WTC11 (cell line): Measurements from ENCODE around the gene CLASP1. TPM values are rescaled to one million over a fixed set of nuclear protein-coding genes. Genes with fewer than 3 reads are reported as not detected.
A peak's percentile ranks its signal among the peaks of the same experiment; 100 is the strongest.

ENCODE experiments used
- ATAC-seq: fragments of 200-7000 bp; cut with Tn5 transposase; 2 replicates; pipeline ENCODE4 v1.10.0; 2021; ENCODE audit warnings: mild to moderate bottlenecking, moderate library complexity
- CTCF ChIA-PET: fragments of 300-600 bp; sonication (Branson Sonifier 250); formaldehyde crosslinking; loops from one replicate; lab custom pipeline; 2021; ENCODE audit warnings: antibody characterized with exemption; lab: Charles Lee
- POLR2A ChIA-PET: fragments of 350-600 bp; sonication (Branson Sonifier 250); formaldehyde crosslinking; loops from one replicate; lab custom pipeline; 2021; ENCODE audit warnings: antibody characterized with exemption; lab: Charles Lee
- DNase-seq: peaks from one replicate; pipeline ENCODE4 v3.0.0; 2021; ENCODE audit warnings: low spot score
- H3K27ac Mint-ChIP-seq: 2 replicates; pipeline ENCODE4 v1.8.0; 2021; ENCODE audit warnings: mixed read lengths
- H3K27me3 Mint-ChIP-seq: 2 replicates; pipeline ENCODE4 v1.8.0; 2021; ENCODE audit warnings: low read depth, mild to moderate bottlenecking, moderate library complexity, mixed read lengths
- H3K36me3 Mint-ChIP-seq: 2 replicates; pipeline ENCODE4 v1.8.0; 2021; ENCODE audit warnings: mixed read lengths
- H3K4me1 Mint-ChIP-seq: 2 replicates; pipeline ENCODE4 v1.8.0; 2022; ENCODE audit warnings: mixed read lengths
- H3K4me3 Mint-ChIP-seq: 2 replicates; pipeline ENCODE4 v1.8.0; 2021; ENCODE audit warnings: mild to moderate bottlenecking, moderate library complexity, mixed read lengths
- H3K9me3 Mint-ChIP-seq: 2 replicates; pipeline ENCODE4 v1.8.0; 2021; ENCODE audit warnings: mixed read lengths
- CREB1 ChIP-seq: sonication (generic); formaldehyde crosslinking; IDR thresholded peaks from 2 replicates; pipeline ENCODE4 v1.8.0; 2023; ENCODE audit warnings: mild to moderate bottlenecking, missing genetic modification reagents
- CREM ChIP-seq: sonication (generic); formaldehyde crosslinking; IDR thresholded peaks from 2 replicates; pipeline ENCODE4 v1.8.1; 2022; ENCODE audit warnings: mild to moderate bottlenecking, missing genetic modification reagents, moderate library complexity
- ELF4 ChIP-seq: sonication (generic); formaldehyde crosslinking; IDR thresholded peaks from 2 replicates; pipeline ENCODE4 v1.8.1; 2022; ENCODE audit warnings: low read depth, mild to moderate bottlenecking, moderate library complexity, missing genetic modification reagents
- IRF2 ChIP-seq: sonication (generic); formaldehyde crosslinking; IDR thresholded peaks from 2 replicates; pipeline ENCODE4 v1.8.0; 2022; ENCODE audit warnings: low read depth, missing genetic modification reagents, borderline replicate concordance
- JAZF1 ChIP-seq: fragments of 250-450 bp; sonication (Bioruptor Pico); IDR thresholded peaks from 2 replicates; pipeline ENCODE4 v1.9.0; 2021; ENCODE audit warnings: moderate library complexity, mild to moderate bottlenecking, inconsistent platforms
- MXD4 ChIP-seq: fragments of 250-450 bp; sonication (Bioruptor Pico); IDR thresholded peaks from 2 replicates; pipeline ENCODE4 v1.8.0; 2021; ENCODE audit warnings: mild to moderate bottlenecking, moderate library complexity, borderline replicate concordance
- TCF7 ChIP-seq: sonication (generic); formaldehyde crosslinking; IDR thresholded peaks from 2 replicates; pipeline ENCODE4 v1.8.0; 2022; ENCODE audit warnings: mild to moderate bottlenecking, low read depth, missing genetic modification reagents, moderate library complexity
- TEAD4 ChIP-seq: sonication (generic); formaldehyde crosslinking; IDR thresholded peaks from 2 replicates; pipeline ENCODE4 v1.8.0; 2022; ENCODE audit warnings: mild to moderate bottlenecking, missing genetic modification reagents
- ZNF121 ChIP-seq: sonication (generic); formaldehyde crosslinking; IDR thresholded peaks from 2 replicates; pipeline ENCODE4 v1.8.0; 2023; ENCODE audit warnings: missing genetic modification reagents
- total RNA-seq: library from RNA; stranded (reverse); gene quantifications from 3 replicates; pipeline ENCODE4 v1.2.3, GENCODE V29; 2021
- TF ChIP-seq, protein P1 (sequence below): sonication (generic); formaldehyde crosslinking; IDR thresholded peaks from 2 replicates; pipeline ENCODE4 v1.8.0; 2022; ENCODE audit warnings: mild to moderate bottlenecking, missing genetic modification reagents
- TF ChIP-seq, protein P2 (sequence below): fragments of 200-600 bp; IDR thresholded peaks from 2 replicates; pipeline ENCODE4 v1.8.0; 2022; ENCODE audit warnings: antibody characterized with exemption
- TF ChIP-seq, protein P3 (sequence below): sonication (generic); formaldehyde crosslinking; IDR thresholded peaks from 2 replicates; pipeline ENCODE4 v1.8.1; 2023; ENCODE audit warnings: mild to moderate bottlenecking, moderate library complexity, missing genetic modification reagents
- TF ChIP-seq, protein P4 (sequence below): sonication (generic); formaldehyde crosslinking; IDR thresholded peaks from 2 replicates; pipeline ENCODE4 v1.8.1; 2022; ENCODE audit warnings: low read depth, mild to moderate bottlenecking, moderate library complexity, missing genetic modification reagents, borderline replicate concordance
- TF ChIP-seq, protein P5 (sequence below): fragments of 250-450 bp; sonication (Bioruptor Pico); IDR thresholded peaks from 2 replicates; pipeline ENCODE4 v2.1.2; 2022; ENCODE audit warnings: mild to moderate bottlenecking, moderate library complexity
- TF ChIP-seq, protein P6 (sequence below): fragments of 250-450 bp; sonication (Bioruptor Pico); IDR thresholded peaks from 2 replicates; pipeline ENCODE4 v1.9.0; 2021; ENCODE audit warnings: mild to moderate bottlenecking
- TF ChIP-seq, protein P7 (sequence below): sonication (generic); formaldehyde crosslinking; IDR thresholded peaks from 2 replicates; pipeline ENCODE4 v1.8.1; 2022; ENCODE audit warnings: mild to moderate bottlenecking, missing genetic modification reagents, moderate library complexity, borderline replicate concordance
- TF ChIP-seq, protein P8 (sequence below): sonication (generic); formaldehyde crosslinking; IDR thresholded peaks from 2 replicates; pipeline ENCODE4 v1.8.1; 2022; ENCODE audit warnings: missing genetic modification reagents, borderline replicate concordance
- TF ChIP-seq, protein P9 (sequence below): sonication (generic); formaldehyde crosslinking; IDR thresholded peaks from 2 replicates; pipeline ENCODE4 v1.8.1; 2023; ENCODE audit warnings: mild to moderate bottlenecking, missing genetic modification reagents, moderate library complexity

The CLASP1 gene
- total RNA-seq, 1 experiment from 2014 or later = 50.0 TPM

DNA sequence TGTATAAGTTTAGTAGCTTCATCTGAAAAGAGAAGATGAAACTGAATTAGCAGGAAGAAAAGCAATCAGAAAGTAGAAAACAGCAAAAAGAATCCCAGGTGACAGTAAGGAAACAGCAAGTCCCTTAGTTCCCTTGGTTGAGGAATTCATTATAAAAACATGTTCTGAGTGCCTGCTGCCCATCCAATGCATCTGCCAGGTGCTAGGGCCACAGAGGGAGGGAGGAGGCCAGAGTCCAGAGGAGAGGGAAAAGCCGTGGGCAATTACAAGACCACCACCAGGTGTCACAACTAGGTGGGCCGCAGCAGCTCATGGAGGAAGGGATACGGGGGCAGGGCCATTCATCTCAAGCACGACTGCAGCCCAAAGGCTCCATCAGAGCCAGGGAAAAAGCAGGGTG is 308.3 kb downstream of the CLASP1 start:
- no peaks in the 10 kb centered on the region for H3K9me3 Mint-ChIP-seq
- H3K27ac Mint-ChIP-seq = no peak overlapping the region
- ChIA-PET POLR2A (no interaction called here), CTCF (interaction anchor here (1.2 to 2.2 kb wide), 3 partner anchors 15 to 246 kb away, joined by 3 to 8 read pairs (median 8); no protein-coding TSS in a partner anchor)
- H3K27me3 Mint-ChIP-seq = no peaks in the 10 kb centered on the region
- DNase-seq = no peak
- no peak overlapping the region for H3K4me3 Mint-ChIP-seq
- TF ChIP-seq TEAD4 (CRISPR knock-in tag) = no peak
- TF ChIP-seq, all 79 proteins: peak for 0
- Mint-ChIP-seq H3K36me3 (peaks cover 34% of the 10 kb centered on the region), H3K4me1 (peaks cover 11% of the 10 kb centered on the region)
- ATAC-seq = no peak

DNA sequence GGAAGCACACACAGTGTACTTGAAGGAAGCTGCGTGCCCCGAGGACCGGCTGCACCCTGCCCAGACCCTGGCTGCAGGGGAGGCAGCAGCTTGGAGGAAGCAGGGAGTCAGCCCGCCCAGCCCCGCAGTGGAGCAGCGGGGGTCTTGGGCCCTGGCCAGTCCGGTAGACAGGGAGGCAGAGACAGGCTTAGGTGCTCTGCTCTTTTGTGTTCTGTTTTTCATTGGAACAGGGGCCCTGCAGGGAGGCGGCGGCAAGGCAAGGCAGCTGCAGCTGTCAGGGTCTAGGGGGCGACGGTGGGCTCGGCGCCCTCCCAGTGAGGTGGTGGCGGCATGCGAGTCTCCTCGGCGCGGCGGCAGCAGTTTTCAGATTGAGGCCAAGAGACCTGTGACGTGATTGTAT is 311.0 kb downstream of the CLASP1 start:
- Mint-ChIP-seq H3K9me3 (no peaks in the 10 kb centered on the region), H3K36me3 (peaks cover 24% of the 10 kb centered on the region), H3K4me3 (no peak overlapping the region), H3K27me3 (no peaks in the 10 kb centered on the region), H3K27ac (no peak overlapping the region; the same call in 1 of the 2 replicates), H3K4me1 (peaks cover 22% of the 10 kb centered on the region)
- DNase-seq = peak; percentile 70
- ATAC-seq = peak; percentile 80
- TF ChIP-seq, protein P1, sequence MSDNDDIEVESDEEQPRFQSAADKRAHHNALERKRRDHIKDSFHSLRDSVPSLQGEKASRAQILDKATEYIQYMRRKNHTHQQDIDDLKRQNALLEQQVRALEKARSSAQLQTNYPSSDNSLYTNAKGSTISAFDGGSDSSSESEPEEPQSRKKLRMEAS (CRISPR knock-in tag) = 0 out of 2 replicates have a peak, but pooled peaks have one; percentile 36
- TF ChIP-seq, protein P2, sequence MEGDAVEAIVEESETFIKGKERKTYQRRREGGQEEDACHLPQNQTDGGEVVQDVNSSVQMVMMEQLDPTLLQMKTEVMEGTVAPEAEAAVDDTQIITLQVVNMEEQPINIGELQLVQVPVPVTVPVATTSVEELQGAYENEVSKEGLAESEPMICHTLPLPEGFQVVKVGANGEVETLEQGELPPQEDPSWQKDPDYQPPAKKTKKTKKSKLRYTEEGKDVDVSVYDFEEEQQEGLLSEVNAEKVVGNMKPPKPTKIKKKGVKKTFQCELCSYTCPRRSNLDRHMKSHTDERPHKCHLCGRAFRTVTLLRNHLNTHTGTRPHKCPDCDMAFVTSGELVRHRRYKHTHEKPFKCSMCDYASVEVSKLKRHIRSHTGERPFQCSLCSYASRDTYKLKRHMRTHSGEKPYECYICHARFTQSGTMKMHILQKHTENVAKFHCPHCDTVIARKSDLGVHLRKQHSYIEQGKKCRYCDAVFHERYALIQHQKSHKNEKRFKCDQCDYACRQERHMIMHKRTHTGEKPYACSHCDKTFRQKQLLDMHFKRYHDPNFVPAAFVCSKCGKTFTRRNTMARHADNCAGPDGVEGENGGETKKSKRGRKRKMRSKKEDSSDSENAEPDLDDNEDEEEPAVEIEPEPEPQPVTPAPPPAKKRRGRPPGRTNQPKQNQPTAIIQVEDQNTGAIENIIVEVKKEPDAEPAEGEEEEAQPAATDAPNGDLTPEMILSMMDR = peak; percentile 30; the same call in 1 of the 2 replicates
- TF ChIP-seq CREM (CRISPR knock-in tag) (no peak), JAZF1 (CRISPR knock-in tag) (no peak), MXD4 (CRISPR knock-in tag) (no peak), ZNF121 (peak; percentile 90)
- TF ChIP-seq, protein P3, sequence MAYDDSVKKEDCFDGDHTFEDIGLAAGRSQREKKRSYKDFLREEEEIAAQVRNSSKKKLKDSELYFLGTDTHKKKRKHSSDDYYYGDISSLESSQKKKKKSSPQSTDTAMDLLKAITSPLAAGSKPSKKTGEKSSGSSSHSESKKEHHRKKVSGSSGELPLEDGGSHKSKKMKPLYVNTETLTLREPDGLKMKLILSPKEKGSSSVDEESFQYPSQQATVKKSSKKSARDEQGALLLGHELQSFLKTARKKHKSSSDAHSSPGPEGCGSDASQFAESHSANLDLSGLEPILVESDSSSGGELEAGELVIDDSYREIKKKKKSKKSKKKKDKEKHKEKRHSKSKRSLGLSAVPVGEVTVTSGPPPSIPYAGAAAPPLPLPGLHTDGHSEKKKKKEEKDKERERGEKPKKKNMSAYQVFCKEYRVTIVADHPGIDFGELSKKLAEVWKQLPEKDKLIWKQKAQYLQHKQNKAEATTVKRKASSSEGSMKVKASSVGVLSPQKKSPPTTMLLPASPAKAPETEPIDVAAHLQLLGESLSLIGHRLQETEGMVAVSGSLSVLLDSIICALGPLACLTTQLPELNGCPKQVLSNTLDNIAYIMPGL (CRISPR knock-in tag) = 0 out of 2 replicates have a peak, but pooled peaks have one; percentile 37
- POLR2A ChIA-PET = no interaction called here
- CTCF ChIA-PET = interaction anchor here (0.6 to 5.8 kb wide), 13 partner anchors 9 to 497 kb away, joined by 3 to 51 read pairs (median 4); no protein-coding TSS in a partner anchor

DNA sequence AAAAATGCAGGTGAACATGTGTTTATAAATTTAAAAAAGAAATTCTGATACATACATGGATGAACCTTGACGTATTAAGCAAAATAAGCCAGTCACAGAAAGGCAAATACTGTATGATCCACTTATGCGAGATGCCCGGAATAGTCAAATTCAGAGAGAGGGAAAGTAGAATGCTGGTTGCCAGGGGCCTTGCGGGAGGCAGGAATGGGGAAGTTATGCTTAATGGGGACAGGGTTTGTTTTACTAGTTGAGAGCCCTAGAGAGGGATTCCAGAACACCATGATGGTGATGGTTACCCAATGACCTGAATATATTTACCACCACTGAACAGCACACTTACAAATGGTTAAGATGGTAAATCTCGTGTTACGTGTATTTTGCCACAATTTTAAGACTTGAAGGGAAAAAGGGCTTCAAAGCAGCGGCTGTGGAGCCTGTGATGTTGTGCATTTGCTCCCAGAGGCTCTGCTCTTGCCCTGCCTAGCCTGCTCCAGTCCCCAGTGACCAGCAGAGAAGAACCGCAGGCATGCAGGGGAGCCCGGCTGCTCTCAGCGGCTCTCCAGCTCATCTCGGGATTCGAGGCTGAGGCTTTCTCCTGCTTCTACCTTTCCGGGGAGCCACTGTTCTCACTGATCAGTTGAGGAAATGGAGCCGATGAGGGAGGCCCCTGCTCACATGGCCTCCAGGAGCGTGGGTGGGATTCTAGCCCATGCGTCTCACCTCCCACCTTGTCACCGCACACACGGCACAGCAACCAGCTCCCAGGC is 312.6 kb downstream of the CLASP1 start:
- Mint-ChIP-seq H3K27ac (peak overlapping the region; percentile 45; the same call in 1 of the 2 replicates), H3K27me3 (no peaks in the 10 kb centered on the region), H3K36me3 (peaks cover 19% of the 10 kb centered on the region), H3K9me3 (no peaks in the 10 kb centered on the region), H3K4me3 (no peak overlapping the region), H3K4me1 (peaks cover 22% of the 10 kb centered on the region)
- TF ChIP-seq, protein P4, sequence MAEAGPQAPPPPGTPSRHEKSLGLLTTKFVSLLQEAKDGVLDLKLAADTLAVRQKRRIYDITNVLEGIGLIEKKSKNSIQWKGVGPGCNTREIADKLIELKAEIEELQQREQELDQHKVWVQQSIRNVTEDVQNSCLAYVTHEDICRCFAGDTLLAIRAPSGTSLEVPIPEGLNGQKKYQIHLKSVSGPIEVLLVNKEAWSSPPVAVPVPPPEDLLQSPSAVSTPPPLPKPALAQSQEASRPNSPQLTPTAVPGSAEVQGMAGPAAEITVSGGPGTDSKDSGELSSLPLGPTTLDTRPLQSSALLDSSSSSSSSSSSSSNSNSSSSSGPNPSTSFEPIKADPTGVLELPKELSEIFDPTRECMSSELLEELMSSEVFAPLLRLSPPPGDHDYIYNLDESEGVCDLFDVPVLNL (CRISPR knock-in tag) = no peak
- TF ChIP-seq ZNF121 = no peak
- TF ChIP-seq, protein P5, sequence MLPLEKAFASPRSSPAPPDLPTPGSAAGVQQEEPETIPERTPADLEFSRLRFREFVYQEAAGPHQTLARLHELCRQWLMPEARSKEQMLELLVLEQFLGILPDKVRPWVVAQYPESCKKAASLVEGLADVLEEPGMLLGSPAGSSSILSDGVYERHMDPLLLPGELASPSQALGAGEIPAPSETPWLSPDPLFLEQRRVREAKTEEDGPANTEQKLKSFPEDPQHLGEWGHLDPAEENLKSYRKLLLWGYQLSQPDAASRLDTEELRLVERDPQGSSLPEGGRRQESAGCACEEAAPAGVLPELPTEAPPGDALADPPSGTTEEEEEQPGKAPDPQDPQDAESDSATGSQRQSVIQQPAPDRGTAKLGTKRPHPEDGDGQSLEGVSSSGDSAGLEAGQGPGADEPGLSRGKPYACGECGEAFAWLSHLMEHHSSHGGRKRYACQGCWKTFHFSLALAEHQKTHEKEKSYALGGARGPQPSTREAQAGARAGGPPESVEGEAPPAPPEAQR (CRISPR knock-in tag) = no peak
- no peak for TF ChIP-seq ELF4 (CRISPR knock-in tag)
- TF ChIP-seq, protein P6, sequence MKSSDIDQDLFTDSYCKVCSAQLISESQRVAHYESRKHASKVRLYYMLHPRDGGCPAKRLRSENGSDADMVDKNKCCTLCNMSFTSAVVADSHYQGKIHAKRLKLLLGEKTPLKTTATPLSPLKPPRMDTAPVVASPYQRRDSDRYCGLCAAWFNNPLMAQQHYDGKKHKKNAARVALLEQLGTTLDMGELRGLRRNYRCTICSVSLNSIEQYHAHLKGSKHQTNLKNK (CRISPR knock-in tag) = no peak
- TF ChIP-seq, protein P7, sequence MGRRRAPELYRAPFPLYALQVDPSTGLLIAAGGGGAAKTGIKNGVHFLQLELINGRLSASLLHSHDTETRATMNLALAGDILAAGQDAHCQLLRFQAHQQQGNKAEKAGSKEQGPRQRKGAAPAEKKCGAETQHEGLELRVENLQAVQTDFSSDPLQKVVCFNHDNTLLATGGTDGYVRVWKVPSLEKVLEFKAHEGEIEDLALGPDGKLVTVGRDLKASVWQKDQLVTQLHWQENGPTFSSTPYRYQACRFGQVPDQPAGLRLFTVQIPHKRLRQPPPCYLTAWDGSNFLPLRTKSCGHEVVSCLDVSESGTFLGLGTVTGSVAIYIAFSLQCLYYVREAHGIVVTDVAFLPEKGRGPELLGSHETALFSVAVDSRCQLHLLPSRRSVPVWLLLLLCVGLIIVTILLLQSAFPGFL (CRISPR knock-in tag) = no peak
- TF ChIP-seq, protein P8, sequence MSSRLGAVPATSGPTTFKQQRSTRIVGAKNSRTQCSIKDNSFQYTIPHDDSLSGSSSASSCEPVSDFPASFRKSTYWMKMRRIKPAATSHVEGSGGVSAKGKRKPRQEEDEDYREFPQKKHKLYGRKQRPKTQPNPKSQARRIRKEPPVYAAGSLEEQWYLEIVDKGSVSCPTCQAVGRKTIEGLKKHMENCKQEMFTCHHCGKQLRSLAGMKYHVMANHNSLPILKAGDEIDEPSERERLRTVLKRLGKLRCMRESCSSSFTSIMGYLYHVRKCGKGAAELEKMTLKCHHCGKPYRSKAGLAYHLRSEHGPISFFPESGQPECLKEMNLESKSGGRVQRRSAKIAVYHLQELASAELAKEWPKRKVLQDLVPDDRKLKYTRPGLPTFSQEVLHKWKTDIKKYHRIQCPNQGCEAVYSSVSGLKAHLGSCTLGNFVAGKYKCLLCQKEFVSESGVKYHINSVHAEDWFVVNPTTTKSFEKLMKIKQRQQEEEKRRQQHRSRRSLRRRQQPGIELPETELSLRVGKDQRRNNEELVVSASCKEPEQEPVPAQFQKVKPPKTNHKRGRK (CRISPR knock-in tag) = no peak
- TF ChIP-seq CREB1 = no peak
- TF ChIP-seq, protein P9, sequence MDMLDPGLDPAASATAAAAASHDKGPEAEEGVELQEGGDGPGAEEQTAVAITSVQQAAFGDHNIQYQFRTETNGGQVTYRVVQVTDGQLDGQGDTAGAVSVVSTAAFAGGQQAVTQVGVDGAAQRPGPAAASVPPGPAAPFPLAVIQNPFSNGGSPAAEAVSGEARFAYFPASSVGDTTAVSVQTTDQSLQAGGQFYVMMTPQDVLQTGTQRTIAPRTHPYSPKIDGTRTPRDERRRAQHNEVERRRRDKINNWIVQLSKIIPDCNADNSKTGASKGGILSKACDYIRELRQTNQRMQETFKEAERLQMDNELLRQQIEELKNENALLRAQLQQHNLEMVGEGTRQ (CRISPR knock-in tag) = no peak
- no peak for TF ChIP-seq TCF7 (CRISPR knock-in tag)
- no peak for TF ChIP-seq IRF2 (CRISPR knock-in tag)
- POLR2A ChIA-PET = interaction anchor here (0.7 kb wide), 1 partner anchor 105 kb away, joined by 3 read pairs; no protein-coding TSS in a partner anchor
- CTCF ChIA-PET = interaction anchor here (0.8 to 5.8 kb wide), 5 partner anchors 19 to 241 kb away, joined by 3 to 51 read pairs (median 13); no protein-coding TSS in a partner anchor
- no peak for DNase-seq
- ATAC-seq = no peak
